GM12878 (cell line): ENCODE measurements around the gene ITSN1. TPM values are rescaled to one million over a fixed set of nuclear protein-coding genes. Genes with fewer than 3 reads are reported as not detected.

ENCODE experiments used
- ATAC-seq: fragments of 200-7000 bp; cut with Tn5 transposase; 3 replicates; pipeline ENCODE4 v1.9.1; 2020; ENCODE audit warnings: mild to moderate bottlenecking, moderate library complexity
- BruUV-seq: library from RNA; stranded (reverse); fragments of 400-500 nt; replicated peaks from 2 replicates; lab custom pipeline; 2021; lab: Mats Ljungman, UMichigan
- CTCF ChIA-PET: fragments of 300-600 bp; sonication (Branson Sonifier 250); formaldehyde crosslinking; extraction: SDS; loops from one replicate; lab custom pipeline; 2021; ENCODE audit warnings: inconsistent platforms; lab: Yijun Ruan, JAX
- POLR2A ChIA-PET: fragments of 350-600 bp; formaldehyde crosslinking; extraction: SDS; loops from one replicate; lab custom pipeline; 2021; ENCODE audit warnings: inconsistent platforms; lab: Charles Lee
- RAD21 ChIA-PET: fragments of 300-600 bp; sonication (Branson Sonifier 250); formaldehyde crosslinking; loops from one replicate; lab custom pipeline; 2023; ENCODE audit warnings: antibody characterized with exemption; ENCODE audit not compliant: unreplicated experiment; lab: Charles Lee
- SMC1A ChIA-PET: fragments of 300-600 bp; sonication (Branson Sonifier 250); formaldehyde crosslinking; loops from one replicate; lab custom pipeline; 2023; ENCODE audit not compliant: unreplicated experiment, uncharacterized antibody; lab: Charles Lee
- DNase-seq: peaks from one replicate; pipeline ENCODE4 v3.0.0-alpha.2; 2011; ENCODE audit warnings: low read depth, low spot score
- FAIRE-seq: peaks from 3 replicates; lab custom pipeline; 2011; peaks lifted over from hg19 to GRCh38; lab: Jason Lieb, UNC
- H2AFZ ChIP-seq: 2 replicates; pipeline ENCODE4 v1.6.0; 2011; ENCODE audit warnings: low read depth, low read length, control low read depth; ENCODE audit not compliant: control insufficient read depth
- H3K27ac ChIP-seq: 2 replicates; pipeline ENCODE4 v1.5.1; 2011; ENCODE audit warnings: control low read depth; ENCODE audit not compliant: control insufficient read depth, insufficient read depth
- H3K27me3 ChIP-seq, 2 experiments: replicated peaks in 1 of 2; 2 replicates each; pipeline versions ENCODE4 v1.6.0 to v1.6.1; 2011; ENCODE audit warnings: low read length in 1 of 2; ENCODE audit not compliant: control insufficient read depth in 2 of 2, insufficient read depth in 2 of 2
- H3K36me3 ChIP-seq, 2 experiments: 2 replicates each; pipeline ENCODE4 v1.5.1; 2011; ENCODE audit warnings: low read length in 1 of 2; ENCODE audit not compliant: control insufficient read depth in 2 of 2, insufficient read depth in 2 of 2
- H3K4me1 ChIP-seq: 2 replicates; pipeline ENCODE4 v1.6.1; 2011; ENCODE audit warnings: mild to moderate bottlenecking, low read length, moderate library complexity, mixed read lengths; ENCODE audit not compliant: control insufficient read depth, insufficient read depth
- H3K4me2 ChIP-seq: 2 replicates; pipeline ENCODE4 v1.6.0; 2011; ENCODE audit warnings: control low read depth; ENCODE audit not compliant: control insufficient read depth, insufficient read depth
- H3K4me3 ChIP-seq: fragments of 200-600 bp; sonication (generic); 2 replicates; pipeline ENCODE4 v1.5.1; 2016
- H3K79me2 ChIP-seq: 2 replicates; pipeline ENCODE4 v1.6.0; 2011; ENCODE audit warnings: low read length; ENCODE audit not compliant: control insufficient read depth, insufficient read depth
- H3K9ac ChIP-seq: 2 replicates; pipeline ENCODE4 v1.8.0; 2011; ENCODE audit warnings: low read length, control low read depth, mixed read lengths; ENCODE audit not compliant: control insufficient read depth, insufficient read depth
- H3K9me3 ChIP-seq: replicated peaks from 3 replicates; pipeline ENCODE4 v1.5.1; 2011; ENCODE audit warnings: mild to moderate bottlenecking, low read length; ENCODE audit not compliant: control insufficient read depth, insufficient read depth
- H4K20me1 ChIP-seq: 2 replicates; pipeline ENCODE4 v1.6.0; 2011; ENCODE audit not compliant: control insufficient read depth, insufficient read depth
- BACH1 ChIP-seq: fragments of 450-650 bp; IDR thresholded peaks from 2 replicates; pipeline ENCODE4 v1.6.1; 2017; ENCODE audit warnings: mild to moderate bottlenecking, borderline replicate concordance
- CBX3 ChIP-seq: fragments of 200-600 bp; sonication (generic); IDR thresholded peaks from 2 replicates; pipeline ENCODE4 v1.6.1; 2016; ENCODE audit warnings: low read depth, borderline replicate concordance
- FOS ChIP-seq: IDR thresholded peaks from 3 replicates; pipeline ENCODE4 v1.6.1; 2011; ENCODE audit warnings: borderline replicate concordance; ENCODE audit not compliant: insufficient read length; ENCODE audit errors: extremely low read depth
- HDGF ChIP-seq: fragments of 450-650 bp; IDR thresholded peaks from 2 replicates; pipeline ENCODE4 v1.6.1; 2016; ENCODE audit warnings: antibody characterized with exemption
- IRF5 ChIP-seq: fragments of 450-650 bp; IDR thresholded peaks from 2 replicates; pipeline ENCODE4 v1.6.1; 2017; ENCODE audit warnings: borderline replicate concordance
- MAX ChIP-seq: IDR thresholded peaks from 2 replicates; pipeline ENCODE4 v1.6.1; 2012; ENCODE audit warnings: low read depth, low read length, improper control_type of control experiment
- MLLT1 ChIP-seq: fragments of 450-650 bp; IDR thresholded peaks from 2 replicates; pipeline ENCODE4 v1.6.1; 2016; ENCODE audit warnings: mild to moderate bottlenecking
- PKNOX1 ChIP-seq: fragments of 450-650 bp; IDR thresholded peaks from 2 replicates; pipeline ENCODE4 v1.6.1; 2016; ENCODE audit warnings: mild to moderate bottlenecking
- PML ChIP-seq: IDR thresholded peaks from 2 replicates; pipeline ENCODE4 v1.6.1; 2012; ENCODE audit warnings: low read length, inconsistent platforms
- RELA ChIP-seq: fragments of 450-650 bp; IDR thresholded peaks from 2 replicates; pipeline ENCODE4 v1.8.0; 2014; ENCODE audit warnings: borderline replicate concordance; ENCODE audit not compliant: partially characterized antibody
- RELB ChIP-seq: fragments of 450-650 bp; IDR thresholded peaks from 2 replicates; pipeline ENCODE4 v1.6.1; 2017; ENCODE audit warnings: low read depth, mild to moderate bottlenecking, moderate library complexity
- SMC3 ChIP-seq: IDR thresholded peaks from 2 replicates; pipeline ENCODE4 v1.6.1; 2011; ENCODE audit warnings: low read length, improper control_type of control experiment, borderline replicate concordance
- SUZ12 ChIP-seq: fragments of 200-600 bp; sonication (generic); IDR thresholded peaks from one replicate; pipeline ENCODE4 v1.6.1; 2018; ENCODE audit warnings: antibody characterized with exemption, mild to moderate bottlenecking; ENCODE audit not compliant: unreplicated experiment
- TAF1 ChIP-seq: IDR thresholded peaks from 2 replicates; pipeline ENCODE4 v1.6.1; 2011; ENCODE audit warnings: mild to moderate bottlenecking, low read depth, low read length, borderline replicate concordance
- TCF12 ChIP-seq: IDR thresholded peaks from 2 replicates; pipeline ENCODE4 v1.6.1; 2011; ENCODE audit warnings: low read depth, mild to moderate bottlenecking, low read length
- WRNIP1 ChIP-seq: IDR thresholded peaks from 2 replicates; pipeline ENCODE4 v1.6.1; 2011; ENCODE audit warnings: low read depth, low read length, improper control_type of control experiment, borderline replicate concordance
- ZNF24 ChIP-seq: fragments of 450-650 bp; IDR thresholded peaks from 2 replicates; pipeline ENCODE4 v1.6.1; 2017; ENCODE audit warnings: antibody characterized with exemption, mild to moderate bottlenecking
- WGBS: methylation state at CpG from one replicate; pipeline ENCODE4 v1.1.6; 2016; ENCODE audit warnings: low lambda C conversion rate; ENCODE audit not compliant: insufficient replicate concordance, insufficient coverage; ENCODE audit errors: missing lambda C conversion rate; 5-methylcytosine and 5-hydroxymethylcytosine counted together
- in situ Hi-C: fragments of 300-500 bp; cut with MboI; formaldehyde crosslinking; loops from 9 replicates; pipeline ENCODE4 v1.14.3; 2018; ENCODE audit warnings: mixed read lengths
- intact Hi-C: fragments of 100-400 bp; cut with micrococcal nuclease; formaldehyde crosslinking; loops from one replicate; pipeline ENCODE4 v1.14.2; 2022; ENCODE audit not compliant: unreplicated experiment
- polyA plus RNA-seq, 11 experiments: library from polyadenylated mRNA; depleted of rRNA in 4 of 11; unstranded in 6 of 11; stranded (reverse) in 5 of 11; fragments of >200 nt; fragmentation: Nextera tagmentation in 4 of 11; fragmentation: Illumina TruSeq in 1 of 11; extraction: Ambion mirVana in 4 of 11; extraction: Trizol in 1 of 11; gene quantifications; 1 replicate in 1 of 11; 2 replicates in 10 of 11; pipeline versions ENCODE4 v1.2.1 to v1.2.3, GENCODE V29; 2011 to 2016; ENCODE audit warnings: inconsistent platforms in 2 of 11, missing spikeins in 2 of 11, low read depth in 1 of 11
- total RNA-seq, 4 experiments: library from RNA; depleted of rRNA in 3 of 4; stranded (reverse); fragments of >200 nt in 3 of 4; fragmentation: Illumina TruSeq in 1 of 4; extraction: Trizol in 1 of 4; gene quantifications; 2 replicates each; pipeline versions ENCODE4 v1.2.1 to v1.2.3, GENCODE V29; 2013 to 2021

ITSN1 gene
- total and polyA plus RNA-seq, 10 of the 15 experiments (the other 5 are each of a cell fraction or from before 2014, with no cell fraction given) = 0.89 to 10.6 (median 4.8) TPM

- H2AFZ ChIP-seq = no peak overlapping the region
- no peak for ATAC-seq
- no peak overlapping the region for H3K9ac ChIP-seq
- H3K4me1 ChIP-seq = no peaks in the 10 kb centered on the region
- no peaks in the 10 kb centered on the region for H3K27me3 ChIP-seq
- WGBS = 25% methylated on average over 4 of the region's 4 CpGs
- no peaks in the 10 kb centered on the region for H4K20me1 ChIP-seq
- ChIA-PET SMC1A (no interaction called here), RAD21 (no interaction called here), CTCF (no interaction called here), POLR2A (no interaction called here)
- no TSS peak for BruUV-seq
- H3K79me2 ChIP-seq = no peaks in the 10 kb centered on the region
- in situ Hi-C loops (no loop called here), intact Hi-C loops (no loop called here)
- no peaks in the 10 kb centered on the region for H3K36me3 ChIP-seq
- no peaks in the 10 kb centered on the region for H3K9me3 ChIP-seq
- H3K27ac ChIP-seq = no peak overlapping the region
- no peak overlapping the region for H3K4me2 ChIP-seq
- no peak overlapping the region for H3K4me3 ChIP-seq
- no peak for FAIRE-seq
- DNase-seq = no peak
- TF ChIP-seq ZNF24 (no peak), HDGF (no peak), CBX3 (no peak), RELB (no peak), PKNOX1 (no peak), PML (no peak), SUZ12 (no peak), MLLT1 (no peak), MAX (no peak), IRF5 (no peak), BACH1 (no peak), RELA (no peak), SMC3 (no peak), TCF12 (no peak), WRNIP1 (no peak), TAF1 (no peak), FOS (no peak)
Observed at GRCh38 chr21:33872881-33873515, 230.7 kb downstream of the ITSN1 start.
